GM21528 (cell line): Measurements from ENCODE around the gene SIAH3.

Experiments used
- ATAC-seq: cut with Tn5 transposase; IDR thresholded peaks from one replicate; pipeline ENCODE4 v1.9.1; 2021; ENCODE audit warnings: mild to moderate bottlenecking, moderate library complexity; ENCODE audit not compliant: unreplicated experiment, low FRiP score

The SIAH3 gene

DNA sequence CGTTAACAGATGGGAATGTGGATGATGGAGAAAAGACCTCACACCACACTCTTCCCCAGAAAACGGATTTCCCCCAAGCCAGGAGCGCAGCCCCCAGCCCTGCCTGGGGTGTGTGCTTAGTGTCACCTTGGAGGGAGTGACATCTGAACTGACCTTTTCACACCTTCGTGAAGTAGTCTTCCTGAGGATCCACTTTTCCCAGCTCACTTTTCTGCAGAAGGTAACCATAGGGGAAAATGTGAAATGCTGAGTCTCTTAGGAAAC, 26.2 kb downstream of the SIAH3 start:
- ATAC-seq: no peak

DNA sequence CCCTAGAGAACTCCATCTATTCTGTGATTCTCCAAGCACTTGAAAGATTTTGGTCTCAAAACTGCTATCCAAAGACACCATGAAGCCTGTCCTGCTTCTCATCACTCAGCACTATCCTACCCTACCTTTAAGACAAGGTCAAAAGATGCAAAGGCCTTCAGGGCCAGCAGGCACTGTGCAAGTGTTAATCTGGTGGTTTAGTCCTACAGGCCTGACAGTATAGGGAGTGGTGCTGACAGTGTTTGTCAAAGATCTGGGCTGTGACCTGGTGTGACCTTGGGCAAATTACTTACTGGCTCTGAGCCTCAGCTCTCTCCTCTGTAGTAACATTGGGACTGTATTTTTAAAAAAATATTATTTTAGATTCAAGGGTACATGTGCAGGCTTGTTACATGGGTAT, 28.0 kb downstream of the SIAH3 start:
- ATAC-seq: no peak

DNA sequence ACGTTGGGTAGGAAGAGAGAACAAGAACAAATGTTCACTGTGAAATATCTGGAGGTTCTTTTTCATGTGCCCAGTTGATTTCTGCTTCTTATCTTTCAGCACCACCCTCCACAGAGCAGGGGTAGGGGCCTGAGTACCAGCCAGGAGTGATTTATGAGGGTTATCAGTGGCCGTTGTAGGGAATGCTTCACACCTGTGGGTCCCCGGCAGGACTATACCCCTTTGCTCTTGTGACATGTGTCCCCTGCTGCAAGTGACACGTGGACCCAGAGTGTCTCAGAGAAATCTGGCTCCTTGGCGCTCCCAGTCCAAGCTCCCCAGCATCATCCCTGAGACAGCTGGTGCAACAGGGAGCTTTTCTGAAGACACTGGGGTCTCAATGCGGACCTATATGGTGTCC, 29.7 kb downstream of the SIAH3 start:
- ATAC-seq: no peak

DNA sequence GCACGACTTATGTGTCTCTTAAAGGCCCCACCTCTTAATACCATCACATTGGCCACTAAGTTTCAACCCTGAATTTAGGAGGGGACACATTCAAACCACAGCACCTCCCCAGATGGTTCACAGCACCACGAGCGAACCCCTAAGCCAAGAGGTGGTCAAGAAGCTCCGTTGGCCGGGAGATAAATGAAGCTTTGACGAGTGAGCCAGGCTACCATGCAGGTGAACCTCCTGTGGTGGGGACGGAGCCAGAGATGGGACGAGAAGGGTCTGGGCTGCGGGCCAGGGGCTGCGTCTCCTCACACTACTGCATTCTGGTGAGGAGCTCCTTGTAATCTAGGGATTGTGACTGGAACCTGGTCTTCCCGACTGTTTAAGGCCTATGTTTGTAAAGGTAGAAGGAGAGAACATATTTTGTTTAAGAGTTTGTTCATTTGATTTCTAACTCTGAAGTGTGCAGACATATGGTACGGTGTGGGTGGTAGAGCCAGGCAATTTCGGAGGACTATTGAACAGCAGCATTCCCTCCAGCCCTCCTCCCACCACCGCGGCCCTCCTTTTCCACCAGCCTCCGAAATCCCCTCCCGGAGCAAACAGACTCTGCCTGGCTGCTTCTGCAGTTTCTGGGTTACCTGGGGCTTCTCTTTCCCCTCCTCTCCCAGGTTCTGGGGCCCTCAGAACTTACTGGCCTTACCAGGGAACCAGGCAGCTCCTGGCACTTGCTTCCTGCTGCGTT, 31.3 kb downstream of the SIAH3 start:
- no peak for ATAC-seq

DNA sequence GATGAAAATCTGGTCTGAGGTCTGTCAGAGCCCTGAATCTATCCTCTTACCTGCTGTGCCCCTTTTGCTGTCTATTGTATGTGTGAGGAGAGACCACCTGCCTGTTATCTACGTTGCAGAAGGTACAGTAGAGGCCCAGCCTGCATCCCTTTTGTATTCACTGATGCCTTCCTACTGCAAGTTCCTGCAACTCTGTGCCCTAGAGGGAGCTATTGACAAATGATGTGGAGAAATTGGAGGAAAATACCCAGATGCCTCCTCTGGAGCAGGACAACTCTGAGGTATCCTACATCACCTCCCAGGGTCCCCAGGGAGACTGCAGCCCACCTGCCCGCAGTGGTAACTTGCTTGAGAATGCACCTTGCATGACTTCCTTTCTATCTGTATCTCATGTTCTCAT, 33.7 kb downstream of the SIAH3 start:
- ATAC-seq: no peak

DNA sequence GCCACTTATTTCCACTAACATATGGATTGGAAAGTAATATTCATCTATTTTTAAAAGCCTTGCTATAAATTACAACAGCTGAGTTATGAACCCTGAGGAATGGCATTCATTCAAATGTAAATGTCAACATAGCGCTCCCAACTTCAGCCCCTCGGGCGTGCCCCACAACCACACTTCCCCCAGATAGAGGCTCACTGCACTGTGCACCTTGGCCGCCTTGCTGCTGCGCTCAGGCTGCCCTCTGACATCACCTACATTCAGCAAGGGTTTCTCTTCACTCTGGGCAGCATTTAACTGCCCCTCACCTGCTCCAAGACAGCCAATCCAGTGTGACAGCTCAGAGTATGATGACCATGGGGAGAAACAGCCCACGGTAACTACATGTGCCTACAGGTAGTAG, 35.1 kb downstream of the SIAH3 start:
- no peak for ATAC-seq

DNA sequence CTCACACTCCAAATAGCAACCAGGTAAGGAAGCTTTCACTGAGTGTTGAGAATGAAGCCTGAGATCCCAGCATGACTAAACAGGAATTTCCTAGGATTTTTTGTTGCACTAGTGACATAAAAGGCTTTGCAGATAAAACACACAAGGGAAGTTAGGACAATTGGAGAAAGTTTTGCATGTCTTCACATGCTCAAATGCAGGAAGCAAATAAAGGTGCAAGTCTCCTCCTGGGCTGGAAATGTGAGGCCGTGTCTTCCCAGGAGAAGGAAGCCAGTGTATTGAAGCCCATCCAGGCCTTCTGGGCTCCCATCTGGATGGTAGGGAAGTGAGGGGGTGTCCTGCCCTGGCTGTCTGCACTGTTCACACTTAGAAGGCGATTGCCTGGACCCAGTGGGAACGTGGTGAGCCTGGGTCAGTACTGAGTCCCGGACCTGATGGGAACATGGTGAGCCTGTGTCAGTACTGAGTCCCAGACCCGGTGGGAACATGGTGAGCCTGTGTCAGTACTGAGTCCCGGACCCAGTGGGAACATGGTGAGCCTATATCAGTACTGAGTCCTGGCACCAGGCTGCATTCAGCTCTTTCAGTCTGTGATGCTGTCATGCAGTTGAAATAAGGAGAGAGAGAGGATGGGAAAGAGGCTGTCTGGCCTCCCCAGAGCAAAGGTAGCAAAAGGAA, 38.7 kb downstream of the SIAH3 start:
- ATAC-seq: no peak

DNA sequence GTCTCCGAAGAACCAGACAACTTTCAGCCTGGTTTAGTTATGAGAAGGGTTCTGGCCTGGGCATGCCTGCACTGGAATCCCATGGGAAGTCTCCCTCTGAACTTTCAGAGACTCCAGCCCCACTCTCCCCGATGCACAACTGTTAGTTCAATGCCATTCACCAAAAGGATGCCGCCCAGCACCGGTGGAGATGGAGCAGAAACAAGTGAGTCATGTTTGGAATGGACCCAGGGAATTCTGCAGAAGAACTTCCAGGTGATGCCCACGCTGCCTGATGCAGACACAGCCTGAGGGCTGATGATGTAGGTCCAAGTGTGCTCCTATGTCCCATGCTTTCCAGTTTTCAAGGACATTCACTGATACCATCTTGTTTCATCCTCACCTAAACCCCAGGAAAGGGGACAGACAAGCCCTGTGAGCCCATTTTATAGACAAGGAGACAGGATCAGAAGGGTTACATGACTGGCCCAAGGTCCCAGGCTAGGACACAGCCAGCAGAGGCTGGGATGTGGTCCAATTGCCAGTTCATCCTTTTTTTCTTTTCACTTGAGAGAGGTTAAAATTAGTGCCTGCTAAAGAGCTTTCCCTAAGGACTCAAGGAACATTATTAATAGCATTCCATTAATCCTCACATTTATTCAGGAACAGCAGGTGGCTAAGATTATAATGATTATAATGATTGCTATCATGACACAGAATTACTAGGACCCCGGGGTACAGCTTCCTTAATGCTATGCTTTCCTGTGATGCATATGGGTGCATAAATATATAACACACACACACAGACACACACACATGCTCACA, 39.5 kb downstream of the SIAH3 start:
- ATAC-seq: no peak

DNA sequence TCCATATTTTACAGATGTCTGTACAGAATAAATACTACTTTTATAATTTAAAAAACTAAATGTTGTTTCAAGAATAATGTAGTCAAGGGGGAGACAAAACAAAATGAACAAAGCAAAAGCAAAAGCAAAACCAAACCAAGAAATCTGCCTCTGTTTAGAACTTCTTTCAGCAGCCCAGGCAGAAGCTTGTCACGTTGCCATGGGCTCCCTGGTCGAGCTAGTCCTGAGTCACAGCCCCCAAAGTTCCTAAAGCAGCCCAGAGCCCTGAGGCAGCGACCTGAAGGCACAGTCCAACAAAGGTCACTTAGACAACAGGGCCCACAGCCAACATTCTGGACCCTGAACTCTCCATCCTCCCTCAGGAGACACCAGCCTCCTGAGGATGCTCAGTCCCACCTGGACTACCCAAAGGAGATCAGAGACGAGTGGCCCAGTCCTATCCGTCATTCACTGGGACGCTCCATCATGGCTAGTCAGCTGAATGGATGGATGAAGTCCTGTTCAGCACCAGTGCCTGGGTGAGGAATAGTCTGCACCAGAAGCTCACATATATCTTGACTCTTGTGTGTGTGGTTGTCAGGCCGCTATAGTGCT, 41.7 kb downstream of the SIAH3 start:
- ATAC-seq: no peak

DNA sequence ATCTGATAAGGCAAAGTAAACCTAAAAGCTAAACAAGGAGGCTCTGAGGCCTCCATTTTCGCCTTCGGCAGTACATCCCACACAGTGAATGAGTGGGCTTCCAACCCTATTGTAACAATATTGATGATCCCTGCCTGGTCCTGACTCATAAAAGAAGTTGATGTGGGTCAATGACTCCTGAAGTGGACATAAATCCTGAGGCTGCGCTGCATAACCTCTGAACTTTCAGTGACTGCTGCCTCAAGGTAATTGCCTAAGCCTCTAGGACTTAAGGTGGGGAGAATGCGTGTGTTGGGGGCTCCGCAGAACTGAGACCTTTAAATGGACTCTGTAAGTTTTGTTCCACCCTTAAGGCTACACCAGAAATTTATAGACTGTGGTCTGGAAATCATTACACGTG, 42.6 kb downstream of the SIAH3 start:
- no peak for ATAC-seq

DNA sequence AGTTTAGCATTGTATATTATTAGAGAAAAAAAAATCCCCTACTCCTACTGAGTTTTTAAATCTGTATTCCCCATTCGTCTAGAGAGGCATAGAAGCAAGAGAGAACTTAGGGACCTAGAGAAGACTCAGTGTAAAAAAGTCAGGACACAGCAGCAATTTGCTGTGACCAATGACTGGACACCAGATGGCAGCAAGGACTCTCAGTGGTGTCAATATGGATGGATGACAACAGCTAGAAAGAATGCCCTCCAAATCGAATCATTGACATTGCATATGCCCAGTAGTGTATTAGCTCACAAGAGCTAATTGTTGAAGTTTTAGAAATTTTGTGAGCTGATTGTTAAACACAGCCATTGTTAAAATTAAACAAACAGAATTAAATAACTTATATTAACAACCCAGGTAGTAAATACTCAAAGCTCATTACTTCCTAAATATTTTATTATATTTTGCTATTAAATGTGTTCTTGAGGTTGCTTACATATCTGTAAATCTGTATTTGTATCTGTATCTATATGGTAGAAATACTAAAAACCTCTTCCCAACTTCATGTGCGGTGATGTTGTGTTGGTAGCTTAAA, 43.9 kb downstream of the SIAH3 start:
- ATAC-seq: no peak

DNA sequence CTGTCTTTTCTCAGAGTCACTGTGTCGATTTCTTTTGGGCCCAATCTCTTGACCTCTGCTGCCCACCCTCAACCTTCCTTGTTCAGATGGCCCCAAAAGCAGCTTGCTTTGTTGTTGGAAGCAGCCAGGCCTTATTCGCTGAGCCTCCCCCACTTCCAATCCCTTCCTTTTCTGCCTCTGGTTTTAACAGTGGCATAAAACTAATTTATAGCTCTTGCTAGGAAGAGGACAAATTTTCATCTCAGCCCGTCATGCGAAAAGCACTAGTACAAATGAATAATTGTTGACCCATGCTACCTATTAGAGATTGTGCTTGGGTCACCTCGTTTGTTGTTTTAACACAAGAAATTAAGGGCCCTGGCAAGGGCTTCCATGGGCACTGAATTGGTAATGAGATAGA, 51.1 kb downstream of the SIAH3 start:
- ATAC-seq: no peak

DNA sequence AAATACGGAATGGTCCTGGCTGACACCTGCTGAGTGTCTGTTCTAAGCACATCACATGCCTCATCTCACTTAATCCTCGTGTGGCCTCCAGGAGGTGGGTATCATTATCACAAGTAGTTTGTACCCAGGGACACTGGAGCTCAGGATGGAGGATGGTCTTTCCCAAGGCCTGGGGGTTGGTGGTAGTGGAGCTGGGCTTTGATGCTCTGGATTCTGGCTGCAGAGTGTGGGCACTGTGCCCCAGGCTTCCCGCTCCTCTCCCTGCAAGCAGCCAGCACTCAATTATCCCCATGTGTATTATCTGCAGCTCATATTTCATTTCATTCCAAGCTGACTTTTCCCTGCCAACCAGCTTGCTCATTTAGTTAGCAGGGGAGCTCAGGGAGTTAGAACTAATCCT, 52.1 kb downstream of the SIAH3 start:
- no peak for ATAC-seq

DNA sequence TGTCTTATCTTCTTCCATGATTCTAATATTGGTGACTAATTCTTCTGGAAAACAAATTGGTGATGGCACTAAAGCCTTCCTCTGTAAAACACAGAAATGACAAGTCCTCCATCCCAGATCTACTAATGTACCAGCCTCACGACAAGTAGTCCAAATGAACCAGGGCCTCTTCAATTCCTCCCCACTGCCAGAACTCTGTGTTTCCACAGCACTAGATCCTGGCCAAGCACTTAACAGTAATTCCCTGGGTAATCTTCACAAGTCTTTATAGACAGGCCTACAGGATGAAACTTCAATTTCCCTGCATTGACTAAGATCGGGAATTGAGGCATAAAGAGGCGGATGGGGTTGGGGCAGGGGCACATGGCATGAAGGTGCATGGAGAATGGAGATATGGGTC, 52.7 kb downstream of the SIAH3 start:
- ATAC-seq: no peak

DNA sequence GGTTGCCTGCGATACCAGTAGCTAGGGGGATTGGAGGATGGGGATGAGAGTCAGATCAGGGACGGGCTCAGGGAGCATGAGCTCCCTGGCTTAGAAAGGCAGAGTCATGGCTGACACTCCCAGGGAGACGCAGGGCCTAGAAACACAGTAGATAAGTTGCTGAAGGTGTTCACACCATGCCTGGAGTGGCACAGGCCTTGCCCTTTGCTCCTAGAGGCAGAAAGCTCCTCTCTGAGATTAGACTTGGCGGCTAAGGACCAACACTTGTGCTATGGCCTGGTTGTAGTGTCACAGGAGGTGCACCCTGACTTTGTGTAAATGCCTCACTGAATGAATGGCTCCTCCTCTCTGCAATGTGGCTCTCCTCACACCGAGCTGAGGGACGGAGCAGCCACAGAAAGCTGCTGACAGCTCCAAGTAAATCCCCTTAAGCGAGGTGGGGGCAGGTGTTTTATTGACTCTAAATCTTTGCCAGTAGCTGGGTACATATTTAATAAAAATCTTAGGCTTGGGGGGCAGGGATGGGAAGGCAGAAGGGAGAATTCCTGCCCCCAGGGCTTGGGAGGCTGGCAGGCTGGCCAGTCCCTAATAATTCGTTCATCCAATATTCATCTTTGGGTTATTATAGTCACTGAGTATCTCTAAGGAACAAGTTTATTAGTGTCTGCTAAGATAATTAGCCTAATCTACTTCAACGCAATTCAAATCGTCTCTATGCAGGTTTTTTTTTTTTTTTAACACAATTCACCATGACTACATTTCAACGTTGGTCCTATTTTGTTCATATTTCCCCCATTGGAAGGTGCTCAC, 54.9 kb downstream of the SIAH3 start:
- no peak for ATAC-seq

DNA sequence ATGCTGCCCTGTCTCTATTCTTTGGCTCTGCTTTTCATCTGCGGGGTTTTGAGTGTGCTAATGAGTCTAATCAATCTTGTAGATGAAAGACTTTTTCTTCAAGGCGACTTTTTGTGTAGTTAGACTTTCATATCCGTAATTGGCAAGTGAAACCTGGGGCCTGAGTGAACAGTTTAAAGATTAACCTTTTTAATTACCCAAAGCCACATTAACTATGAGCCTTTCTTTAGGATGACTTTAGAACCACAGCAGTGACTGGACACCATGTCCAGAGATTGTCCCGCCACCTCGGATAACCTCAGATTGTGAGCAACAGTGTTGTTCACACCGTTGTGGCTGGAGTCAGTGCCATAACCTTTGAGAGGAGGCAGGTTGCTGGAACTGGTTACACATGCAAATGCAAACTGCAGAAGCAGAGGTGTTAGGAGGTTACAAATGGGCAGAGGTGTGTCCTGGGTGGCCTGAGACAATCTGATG, 58.7 kb downstream of the SIAH3 start:
- no peak for ATAC-seq

DNA sequence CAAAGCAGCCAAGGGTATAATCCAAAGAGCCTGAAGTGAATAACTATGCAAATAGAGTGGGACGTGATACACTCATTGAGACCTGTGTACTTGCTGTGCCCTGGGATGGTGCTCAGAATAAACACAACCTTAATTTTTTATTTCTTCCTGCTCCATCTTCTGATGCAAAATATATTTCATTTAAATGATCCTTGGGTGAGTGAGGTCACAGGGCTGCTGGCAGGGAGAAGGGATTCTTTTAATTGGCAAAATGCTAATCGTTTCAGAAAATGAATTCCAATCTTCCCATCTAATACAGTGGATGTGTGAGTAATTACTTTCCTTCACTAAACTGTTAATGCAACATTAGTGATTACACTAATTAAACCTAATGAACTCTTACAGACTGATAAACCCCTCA, 63.5 kb downstream of the SIAH3 start:
- no peak for ATAC-seq

DNA sequence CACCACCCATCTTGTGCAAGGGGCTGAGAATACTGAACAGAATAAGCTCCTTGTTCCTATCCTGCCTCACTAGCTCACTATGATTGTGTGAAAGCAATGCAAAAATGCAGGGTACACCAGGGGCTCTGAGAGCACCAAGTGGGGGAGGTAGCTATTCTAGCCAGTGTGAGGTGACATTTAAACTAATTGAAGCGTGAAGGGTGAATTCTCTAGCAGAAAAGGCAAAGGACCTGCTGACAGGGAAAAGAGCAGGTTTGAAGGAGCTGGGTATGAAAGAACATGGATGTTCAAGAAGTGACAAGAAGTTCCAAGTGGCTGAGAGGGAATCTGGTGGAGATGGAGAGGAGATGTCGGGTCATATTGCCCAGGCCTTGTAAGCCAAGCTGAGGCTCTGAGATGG, 64.2 kb downstream of the SIAH3 start:
- ATAC-seq: no peak

DNA sequence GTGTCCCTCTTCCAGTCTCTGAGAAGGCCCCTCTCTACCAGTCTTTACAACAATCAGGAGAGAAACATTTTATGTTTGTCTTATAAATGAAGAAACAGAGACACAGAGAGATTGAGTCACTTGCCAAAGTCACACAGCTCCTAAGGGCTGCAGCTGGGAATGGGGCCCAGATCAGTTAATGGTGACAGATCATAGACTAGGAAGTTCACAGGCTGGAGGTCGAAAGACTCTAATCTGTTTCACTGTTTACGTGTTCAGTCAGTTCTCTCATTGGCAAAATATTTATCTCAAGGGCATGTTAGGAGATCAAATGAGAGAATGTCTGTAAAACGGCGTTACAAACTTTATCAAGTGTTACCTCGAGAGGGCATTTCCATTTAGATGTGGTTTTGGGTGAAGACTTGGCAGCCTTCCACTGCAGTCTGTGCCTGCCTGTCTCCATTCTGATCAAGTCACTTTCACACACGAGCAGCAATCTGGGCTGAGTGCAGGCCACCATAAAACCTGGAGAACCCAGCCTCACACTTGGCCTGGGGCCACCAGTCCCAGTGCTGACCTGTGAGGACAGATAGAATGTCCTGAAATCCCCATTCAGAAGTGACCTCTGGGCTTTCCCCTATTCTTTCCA, 65.1 kb downstream of the SIAH3 start:
- ATAC-seq: no peak
